NCI-H2171 (cell line): ENCODE data around the gene POLR2F.
A peak's percentile ranks its signal among the peaks of the same experiment; 100 is the strongest.
"Not testable (repeated sequence)": the region's sequence is repeated elsewhere in the genome, so short reads cannot be mapped to it uniquely, and the experiment has no call there.

Experiments
- DNase-seq: peaks from one replicate; lab custom pipeline; 2025; lab: John Stamatoyannopoulos, UW

Gene POLR2F

DNA sequence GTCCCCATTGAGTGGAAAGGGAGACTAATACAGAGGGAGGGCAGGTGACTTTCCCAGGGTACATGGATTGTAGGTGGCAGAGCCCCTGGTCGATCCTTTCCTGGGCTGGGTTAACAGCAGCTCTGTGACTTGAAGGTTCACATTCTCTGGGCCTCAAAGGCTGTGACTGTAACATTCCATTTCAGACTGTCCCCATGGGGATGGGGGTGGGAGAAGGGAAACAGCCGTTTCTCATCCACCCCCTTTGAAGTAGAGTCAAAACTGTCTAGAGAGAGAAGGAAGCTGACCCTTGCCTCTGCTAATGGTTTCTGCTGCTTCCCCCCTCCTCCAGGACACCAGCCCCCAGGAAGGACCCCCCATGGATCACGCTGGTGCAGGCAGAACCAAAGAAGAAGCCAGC lies 28.2 kb upstream of the POLR2F start:
- DNase-seq: no peak

DNA sequence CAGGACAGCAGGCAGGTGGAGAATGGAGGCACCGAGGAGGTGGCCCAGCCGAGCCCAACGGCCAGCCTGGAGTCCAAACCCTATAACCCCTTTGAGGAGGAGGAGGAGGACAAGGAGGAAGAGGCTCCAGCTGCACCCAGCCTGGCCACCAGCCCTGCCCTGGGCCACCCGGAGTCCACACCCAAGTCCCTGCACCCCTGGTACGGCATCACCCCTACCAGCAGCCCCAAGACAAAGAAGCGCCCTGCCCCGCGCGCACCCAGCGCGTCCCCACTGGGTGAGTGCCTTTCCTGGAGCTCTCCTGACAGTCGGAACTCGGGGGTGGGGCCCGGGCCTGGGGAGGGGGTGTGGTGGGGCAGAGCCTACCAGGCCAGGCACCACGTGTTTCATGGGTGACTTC lies 27.7 kb upstream of the POLR2F start:
- DNase-seq: no peak

DNA sequence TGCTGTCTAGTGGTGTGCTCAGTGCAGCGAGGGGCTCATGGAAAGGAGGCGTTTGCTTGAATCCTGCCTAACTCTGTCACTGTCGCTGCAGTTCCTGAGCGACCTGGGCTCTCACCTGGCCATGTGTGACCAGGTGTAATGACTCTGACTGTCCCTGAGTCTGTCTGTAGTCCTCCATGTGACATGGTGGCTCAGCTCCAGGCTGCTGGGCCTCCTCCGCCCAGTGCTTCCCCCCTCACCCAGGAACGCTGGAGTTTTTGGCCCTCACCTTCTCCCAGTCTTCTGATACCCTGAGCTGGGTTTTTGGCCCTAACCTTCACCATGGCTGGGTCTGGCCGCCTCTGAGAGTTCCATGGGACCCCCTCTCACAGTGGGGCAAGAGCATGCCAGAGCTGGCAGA lies 27.1 kb upstream of the POLR2F start:
- no peak for DNase-seq

DNA sequence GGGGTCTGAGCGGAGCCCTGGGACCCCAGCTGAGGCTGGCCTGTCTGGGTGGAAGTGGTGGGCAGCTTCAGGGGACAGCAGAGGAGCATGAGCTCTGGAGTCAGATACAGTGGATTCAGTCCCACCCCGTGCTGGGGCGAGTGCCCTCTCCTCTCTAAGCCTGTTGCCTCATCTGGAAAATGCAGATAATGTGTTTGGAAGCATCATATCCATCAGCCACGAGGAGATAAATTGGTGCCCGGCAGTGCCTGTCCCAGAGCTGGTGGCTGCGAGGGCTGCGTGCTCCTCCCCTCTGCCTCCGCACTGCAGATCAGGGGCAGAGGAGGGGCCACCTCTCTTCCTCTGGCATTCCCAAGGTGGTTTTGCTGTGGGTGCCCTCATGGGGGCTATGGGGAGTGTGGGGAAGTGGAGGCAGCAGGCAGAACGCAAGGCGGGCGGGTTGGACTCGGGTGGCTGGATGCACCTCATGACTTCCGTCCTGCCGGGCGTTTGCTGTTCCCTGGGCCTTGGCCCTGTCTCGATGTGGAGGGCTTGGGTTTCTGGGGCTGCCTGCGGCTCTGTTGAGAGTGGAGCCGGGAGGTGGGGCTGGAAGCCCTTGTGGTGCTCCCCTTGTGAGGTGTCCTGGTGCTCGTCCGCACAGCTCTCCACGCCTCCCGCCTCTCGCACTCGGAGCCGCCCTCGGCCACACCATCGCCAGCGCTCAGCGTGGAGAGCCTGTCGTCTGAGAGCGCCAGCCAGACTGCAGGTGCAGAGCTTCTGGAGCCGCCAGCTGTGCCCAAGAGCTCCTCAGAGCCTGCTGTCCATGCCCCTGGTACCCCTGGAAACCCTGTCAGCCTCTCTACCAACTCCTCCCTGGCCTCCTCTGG lies 26.5 kb upstream of the POLR2F start:
- no peak for DNase-seq

DNA sequence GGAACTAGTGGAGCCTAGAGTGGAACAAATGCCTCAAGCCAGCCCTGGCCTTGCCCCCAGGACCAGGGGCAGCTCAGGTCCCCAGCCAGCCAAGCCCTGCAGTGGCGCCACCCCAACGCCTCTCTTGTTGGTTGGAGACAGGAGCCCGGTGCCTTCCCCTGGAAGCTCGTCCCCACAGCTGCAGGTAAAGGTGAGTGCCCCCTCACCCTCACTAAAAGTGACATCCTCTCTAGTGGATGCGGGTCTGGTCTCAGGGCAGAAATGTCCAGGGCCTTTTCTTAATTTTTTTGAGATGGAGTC lies 25.9 kb upstream of the POLR2F start:
- no peak for DNase-seq

DNA sequence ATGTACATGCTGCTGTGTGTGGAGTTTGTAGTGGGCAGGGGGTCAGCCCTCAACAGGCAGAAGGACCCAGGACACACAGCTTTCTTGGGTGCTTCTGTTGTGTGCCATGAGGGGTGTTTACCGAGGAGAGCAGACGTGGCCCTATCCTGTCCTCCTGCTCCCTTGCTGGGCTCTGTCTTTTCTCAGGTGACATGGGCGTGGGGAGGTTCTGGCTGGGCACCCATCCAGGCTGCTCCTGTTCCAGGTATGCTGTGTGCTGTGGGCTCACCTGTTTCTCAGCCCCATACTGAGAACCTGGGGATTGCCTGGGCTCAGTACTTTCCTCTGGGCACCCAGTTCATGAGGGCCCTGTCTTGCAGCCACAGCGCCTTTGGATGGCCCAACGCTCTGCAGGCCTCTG lies 24.1 kb upstream of the POLR2F start:
- DNase-seq: no peak

DNA sequence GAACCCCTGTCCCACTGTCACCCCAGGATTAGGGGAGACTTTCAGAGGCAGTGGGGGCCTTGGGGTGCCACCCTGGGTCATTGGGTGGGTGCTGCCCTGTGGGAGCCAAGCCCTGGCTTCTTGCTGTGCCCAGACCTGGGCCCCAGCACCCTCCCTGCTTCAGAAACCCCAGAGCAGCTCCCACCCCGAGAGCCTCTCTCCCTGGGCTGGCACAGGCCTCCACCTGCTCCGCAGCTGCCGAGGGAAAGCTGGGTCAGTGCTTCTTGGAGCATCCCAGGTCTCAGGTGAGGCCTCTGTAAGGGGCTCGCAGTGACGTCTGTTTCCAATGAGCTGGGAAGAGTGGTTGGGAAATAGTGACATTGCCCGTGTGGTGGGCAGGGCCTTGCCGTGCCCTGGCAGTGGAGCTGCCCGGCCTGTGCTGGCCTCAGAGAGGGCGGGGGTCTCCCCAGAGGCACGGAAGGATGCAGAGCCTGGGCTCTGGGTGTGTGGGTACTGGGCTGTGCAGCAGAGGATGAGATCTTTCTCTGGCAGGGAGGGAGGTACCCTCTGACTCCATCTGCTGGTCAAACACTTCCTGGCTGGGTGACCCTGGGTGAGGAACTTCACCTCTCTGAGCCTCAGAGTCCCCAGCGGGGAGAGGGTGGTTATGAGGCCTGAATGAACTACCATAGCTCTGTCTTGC lies 23.1 kb upstream of the POLR2F start:
- no peak for DNase-seq

DNA sequence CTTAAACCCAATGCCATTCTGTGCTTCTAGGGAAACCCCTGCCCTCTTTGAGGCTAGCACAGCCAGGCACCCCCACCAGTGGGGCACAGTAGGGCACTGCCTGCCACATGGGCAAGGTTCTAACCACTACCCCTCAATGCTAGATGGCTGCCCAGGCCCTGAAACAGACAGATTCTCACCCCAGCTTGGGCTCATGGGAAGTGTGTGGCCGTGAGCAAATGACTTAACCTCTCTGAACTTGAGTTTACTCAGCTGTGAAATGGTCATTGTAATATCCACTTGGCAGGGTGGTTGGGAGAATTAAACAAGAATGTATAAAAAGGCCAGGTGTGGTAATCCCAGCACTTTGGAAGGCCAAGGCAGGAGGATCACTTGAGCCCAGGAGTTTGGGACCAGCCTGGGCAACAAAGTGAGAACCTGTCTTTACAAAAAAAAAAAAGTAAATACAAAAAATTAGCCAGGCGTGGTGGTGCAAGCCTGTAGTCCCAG lies 22.5 kb upstream of the POLR2F start:
- DNase-seq: no peak

DNA sequence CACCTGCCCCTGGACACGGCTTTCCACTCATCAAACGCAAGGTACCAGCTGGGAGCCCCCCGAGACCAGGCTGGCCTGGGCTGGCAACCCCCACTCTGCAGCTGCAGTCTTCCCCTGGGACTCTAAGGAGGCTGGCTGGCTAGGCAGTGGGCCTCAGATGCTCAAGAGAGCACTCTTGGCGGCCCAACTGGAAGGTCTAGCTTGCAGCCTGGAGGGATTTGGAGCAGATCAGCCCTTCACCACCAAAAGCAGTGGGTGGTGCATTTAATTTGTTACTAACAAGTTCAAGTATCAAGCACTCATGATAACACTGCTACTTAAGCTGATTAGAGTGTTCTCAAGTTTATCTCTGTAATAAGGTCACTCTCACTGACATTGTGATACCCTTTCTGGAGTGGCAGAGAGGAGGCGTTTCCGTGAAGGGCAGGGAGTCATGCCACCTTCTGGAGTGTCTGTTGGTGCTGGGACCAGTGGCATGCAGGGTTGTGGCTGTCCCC lies 21.6 kb upstream of the POLR2F start:
- DNase-seq: no peak

DNA sequence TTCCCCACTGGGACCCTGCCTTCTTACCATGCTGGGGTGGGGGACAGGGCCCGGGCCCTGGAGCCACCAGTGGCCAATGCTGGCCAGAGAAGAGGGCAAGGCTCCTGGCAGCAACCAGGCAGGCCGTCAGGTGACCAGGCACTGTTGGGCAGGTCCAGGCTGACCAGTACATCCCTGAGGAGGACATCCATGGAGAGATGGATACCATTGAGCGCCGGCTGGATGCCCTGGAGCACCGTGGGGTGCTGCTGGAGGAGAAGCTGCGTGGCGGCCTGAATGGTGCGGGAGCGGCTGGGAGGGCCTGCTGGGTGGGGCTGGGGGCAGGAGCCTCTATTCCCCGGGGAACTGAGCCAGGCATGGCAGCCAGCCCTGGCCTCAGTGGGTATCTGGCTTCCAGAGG lies 21.1 kb upstream of the POLR2F start:
- no peak for DNase-seq

DNA sequence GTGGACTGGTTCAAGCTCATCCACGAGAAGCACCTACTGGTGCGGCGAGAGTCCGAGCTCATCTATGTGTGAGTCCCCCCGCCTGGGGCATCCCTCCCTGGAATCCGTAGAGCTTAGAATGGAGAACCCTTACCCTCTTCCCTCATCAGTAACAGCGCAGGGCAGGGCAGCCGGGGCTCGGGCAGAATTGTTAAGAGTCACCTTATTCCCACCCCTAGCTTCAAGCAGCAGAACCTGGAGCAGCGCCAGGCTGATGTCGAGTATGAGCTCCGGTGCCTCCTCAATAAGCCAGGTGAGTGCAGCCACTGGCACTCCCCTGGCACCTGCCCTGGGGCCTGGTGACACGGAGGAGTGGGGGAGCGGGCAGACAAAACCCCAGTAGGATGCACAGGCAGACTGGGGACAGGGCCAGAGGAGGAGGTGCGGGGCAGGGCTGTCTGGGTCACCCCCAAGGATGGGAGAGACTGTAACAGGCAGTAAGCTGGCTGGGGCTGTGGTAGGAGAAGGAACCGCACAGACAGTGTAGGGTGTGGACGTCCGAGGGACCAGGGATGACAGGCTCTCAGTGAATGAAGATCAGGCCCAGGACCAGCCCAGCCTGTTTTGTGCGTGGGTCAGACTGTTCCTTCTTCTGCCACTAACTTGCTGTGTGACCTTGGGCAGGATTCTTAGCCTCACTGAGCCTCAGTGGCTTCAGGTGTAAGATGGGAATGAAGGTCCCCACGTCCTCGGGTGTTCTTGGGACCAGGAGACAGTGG lies 20.5 kb upstream of the POLR2F start:
- DNase-seq: no peak

DNA sequence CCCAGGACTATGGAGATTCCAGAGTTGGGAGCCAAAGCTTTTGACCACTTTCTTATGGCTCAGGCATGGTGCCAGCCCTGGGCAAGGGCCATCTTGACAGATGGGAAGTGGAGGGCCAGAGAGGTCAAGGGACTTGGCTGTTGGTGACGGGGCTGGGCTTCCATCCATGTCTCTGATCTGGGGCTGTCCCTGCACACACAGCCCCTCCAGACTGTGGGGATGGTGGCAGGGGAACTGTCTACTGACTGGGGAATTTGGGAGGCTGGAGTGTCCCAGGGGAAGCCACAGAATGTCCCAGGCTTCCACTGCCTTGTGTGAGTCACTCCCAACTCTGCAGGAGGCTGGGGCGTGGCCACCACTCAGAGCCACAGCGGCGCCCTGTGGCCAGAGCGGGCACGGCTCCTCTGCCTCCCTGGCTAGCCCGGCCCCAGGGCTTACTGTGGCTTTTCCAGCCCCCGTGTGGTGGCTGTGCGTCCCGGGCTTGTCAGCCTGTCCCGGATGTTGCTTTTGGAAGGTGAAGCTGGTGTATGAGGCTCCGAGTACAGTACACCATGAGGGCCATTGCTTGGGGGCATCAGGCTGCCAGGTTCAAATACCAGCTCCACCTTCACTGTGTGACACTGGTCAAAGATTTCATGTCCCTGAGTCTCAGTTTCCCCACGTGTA lies 19.7 kb upstream of the POLR2F start:
- peak; percentile 61 for DNase-seq

DNA sequence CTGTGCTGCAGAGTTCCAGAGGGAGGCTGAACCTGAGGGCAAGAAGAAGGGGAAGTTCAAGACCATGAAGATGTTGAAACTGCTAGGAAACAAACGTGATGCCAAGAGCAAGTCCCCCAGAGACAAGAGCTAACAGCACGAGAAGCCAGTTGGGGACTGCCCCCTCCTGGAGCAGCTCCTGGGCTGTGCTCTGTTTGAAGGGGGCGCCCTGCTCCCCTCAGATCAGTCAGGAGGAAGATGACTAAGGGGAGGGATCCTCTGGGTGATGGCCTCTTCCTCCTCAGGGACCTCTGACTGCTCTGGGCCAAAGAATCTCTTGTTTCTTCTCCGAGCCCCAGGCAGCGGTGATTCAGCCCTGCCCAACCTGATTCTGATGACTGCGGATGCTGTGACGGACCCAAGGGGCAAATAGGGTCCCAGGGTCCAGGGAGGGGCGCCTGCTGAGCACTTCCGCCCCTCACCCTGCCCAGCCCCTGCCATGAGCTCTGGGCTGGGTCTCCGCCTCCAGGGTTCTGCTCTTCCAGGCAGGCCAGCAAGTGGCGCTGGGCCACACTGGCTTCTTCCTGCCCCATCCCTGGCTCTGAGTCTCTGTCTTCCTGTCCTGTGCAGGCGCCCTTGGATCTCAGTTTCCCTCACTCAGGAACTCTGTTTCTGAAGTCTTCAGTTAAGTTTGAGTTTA lies 12.7 kb upstream of the POLR2F start:
- DNase-seq: no peak

DNA sequence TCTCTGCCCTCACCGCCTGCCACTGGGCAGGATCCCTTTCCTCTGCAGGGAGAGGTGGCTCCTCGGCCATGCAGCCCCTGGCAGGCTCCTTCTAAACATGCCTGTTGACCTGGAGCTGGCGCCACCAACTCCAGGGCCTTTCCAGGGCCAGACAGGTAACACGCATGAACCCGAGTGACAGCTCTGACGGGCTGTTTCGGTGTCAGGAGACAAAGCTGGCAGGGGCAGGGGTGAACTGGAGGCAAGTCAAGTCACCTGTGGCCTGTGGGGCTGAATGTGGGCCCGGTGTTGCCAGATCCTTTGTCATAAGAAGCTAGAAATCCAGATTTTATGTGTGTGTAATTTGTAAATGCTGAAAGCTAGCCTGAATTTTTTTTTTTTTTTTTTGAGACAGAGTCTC lies 11.4 kb upstream of the POLR2F start:
- no peak for DNase-seq

DNA sequence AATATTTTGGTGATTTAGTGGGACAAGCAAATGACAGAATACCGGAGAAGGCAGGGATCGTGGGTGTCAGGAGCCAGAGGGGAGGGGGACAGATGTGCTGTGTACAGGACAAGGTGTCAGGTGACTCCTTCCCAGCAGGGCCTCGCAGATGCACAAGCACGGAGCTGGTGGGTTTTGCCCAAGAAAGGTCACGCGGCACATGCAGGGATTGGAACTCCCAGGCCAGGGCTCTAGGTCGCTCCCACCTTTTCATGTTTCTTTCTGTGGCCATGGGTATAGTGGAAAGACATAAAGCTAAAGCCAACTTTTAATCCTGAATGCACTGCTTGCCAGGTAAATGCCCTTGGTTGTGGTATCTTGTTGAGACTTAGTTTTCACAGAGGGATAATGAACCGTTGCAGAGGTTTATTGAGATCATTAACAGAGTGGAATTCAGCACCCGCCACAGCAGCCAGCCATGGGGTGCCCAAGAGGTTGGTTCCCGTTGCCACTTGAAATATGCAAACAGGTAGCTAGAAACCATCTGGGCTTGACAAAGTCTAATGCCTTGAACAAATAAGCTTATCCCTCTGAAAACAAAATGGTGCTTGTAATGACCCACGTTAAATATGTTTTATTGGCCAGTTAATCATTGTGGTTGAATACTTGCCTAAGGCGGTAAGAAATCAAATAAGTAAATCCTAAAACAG lies 10.2 kb upstream of the POLR2F start:
- peak; percentile 6 for DNase-seq

DNA sequence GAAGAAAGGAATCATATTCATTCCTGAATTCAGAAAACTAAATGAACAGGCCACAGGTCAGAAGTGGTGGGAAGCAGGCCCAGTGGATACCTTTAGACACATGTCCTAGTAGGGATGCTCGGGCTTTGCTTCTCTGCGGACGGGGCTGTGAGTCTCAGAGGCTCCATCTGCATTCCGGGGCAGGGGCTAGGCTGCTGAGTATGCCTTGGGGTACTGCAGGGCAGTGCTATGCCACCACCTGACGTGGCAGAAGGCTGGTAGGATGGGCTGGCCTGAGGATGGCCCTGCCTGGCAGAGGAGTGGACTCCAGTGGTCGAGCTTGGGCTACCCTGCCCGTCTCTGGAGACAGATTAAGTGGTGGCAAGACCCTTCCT lies 9.7 kb upstream of the POLR2F start:
- no peak for DNase-seq

DNA sequence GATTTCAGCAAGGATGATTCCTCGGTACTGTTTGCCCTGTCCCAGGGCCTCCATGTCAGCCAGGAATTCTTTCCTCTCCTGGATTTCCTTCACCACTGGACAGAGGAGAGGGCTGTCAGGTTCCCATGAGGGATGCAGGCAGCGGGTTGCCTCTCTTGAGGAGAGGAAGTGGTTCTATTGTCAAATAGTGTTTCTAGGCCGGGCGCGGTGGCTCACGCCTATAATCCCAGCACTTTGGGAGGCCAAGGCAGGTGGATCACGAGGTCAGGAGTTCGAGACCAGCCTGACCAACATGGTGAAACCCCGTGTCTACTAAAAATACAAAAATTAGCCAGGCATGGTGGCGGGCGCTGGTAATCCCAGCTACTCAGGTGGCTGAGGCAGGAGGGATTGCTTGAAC lies 9.1 kb upstream of the POLR2F start:
- DNase-seq: not testable (repeated sequence)

DNA sequence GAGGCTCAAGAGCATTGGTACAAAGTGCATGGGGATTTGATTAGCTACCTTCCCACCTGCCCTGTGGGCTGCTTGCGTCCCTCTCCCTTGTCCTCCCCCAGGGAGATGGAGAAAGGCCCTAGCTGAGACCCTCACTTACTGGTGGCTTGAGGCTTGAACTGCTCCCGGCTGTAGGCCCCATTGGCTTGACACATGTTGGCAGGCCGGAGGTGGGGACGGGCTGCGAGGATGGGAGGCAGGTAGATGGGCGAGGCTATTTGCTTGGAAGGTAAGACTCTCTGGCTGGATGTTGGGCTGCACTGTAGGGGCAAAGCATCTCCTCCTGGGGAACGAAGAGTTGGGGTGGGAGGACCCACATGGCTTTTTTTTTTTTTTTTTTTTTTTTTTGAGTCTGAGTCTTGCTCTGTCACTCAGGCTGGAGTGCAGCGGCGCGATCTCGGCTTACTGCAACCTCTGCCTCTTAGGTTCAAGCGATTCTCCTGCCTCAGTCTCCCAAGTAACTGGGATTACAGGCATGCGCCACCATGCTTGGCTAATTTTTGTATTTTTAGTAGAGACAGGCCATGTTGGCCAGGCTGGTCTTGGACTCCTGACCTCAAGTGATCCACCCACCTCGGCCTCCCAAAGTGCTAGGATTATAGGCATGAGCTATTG lies 6.2 kb upstream of the POLR2F start:
- DNase-seq: not testable (repeated sequence)

DNA sequence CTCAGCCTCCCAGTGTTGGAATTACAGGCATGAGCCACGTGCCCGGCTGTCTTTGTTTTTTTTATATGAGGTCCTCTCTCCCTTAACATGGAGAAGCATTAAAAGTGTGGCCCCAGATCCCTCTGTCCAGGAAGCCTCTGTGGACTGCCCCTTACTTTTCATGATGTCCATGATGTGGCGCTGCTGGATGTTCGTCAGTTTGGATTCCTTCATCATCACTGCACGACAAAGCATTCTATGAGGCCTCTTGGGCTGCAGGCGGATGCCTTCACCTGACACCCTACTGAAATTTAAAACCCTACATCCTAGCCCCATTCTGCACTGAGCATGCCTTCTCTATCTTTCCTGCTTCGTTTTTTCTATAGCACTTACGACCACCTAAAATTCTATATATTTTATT lies 2.2 kb upstream of the POLR2F start:
- peak; percentile 12 for DNase-seq

DNA sequence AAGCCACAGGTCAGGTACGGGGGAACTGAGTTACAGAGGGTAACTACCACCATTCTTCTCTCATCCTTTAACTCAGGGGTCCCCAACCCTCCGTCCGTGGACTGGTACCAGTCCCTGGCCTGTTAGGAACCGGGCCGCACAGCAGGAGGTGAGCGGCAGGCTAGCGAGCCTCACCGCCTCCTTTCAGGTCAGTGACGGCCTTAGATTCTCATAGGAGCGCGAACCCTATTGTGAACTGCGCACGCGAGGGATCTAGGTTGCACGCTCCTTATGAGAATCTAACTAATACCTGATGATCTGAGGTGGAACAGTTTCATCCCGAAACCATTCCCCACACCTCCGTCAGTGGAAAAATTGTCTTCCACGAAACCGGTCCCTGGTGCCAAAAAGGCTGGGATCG lies 870 bp upstream of the POLR2F start:
- DNase-seq: not testable (repeated sequence)

DNA sequence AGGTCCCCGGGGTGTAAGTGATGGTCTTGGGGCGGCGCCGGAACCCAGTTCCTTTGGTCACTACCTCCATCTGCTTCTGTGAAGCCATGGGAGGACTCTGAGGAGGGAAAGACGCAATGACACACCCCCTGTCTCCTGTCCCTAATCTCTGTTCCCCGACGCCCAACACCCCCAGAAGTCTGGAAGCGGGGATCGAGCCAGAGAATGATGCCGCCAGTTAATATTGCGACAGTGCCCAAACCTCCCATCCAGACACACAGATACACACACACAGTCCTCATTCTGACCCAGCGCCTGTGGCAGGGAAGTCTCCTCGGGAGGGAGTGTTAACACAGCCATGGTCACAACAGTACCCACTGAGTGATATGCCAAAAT lies 450 bp upstream of the POLR2F start:
- DNase-seq: no peak
